Thyroid gland (tissue), 4 donors: ENCODE measurements around the gene MRPL27.

Experiments
- POLR2A ChIP-seq, 2 donors: fragments of 450-650 bp; IDR thresholded peaks; one replicate each; pipeline ENCODE4 v1.6.1; 2017; ENCODE audit warnings: antibody characterized with exemption in 2 of 2, mild to moderate bottlenecking in 2 of 2, moderate library complexity in 1 of 2
- TF ChIP-seq, protein P1 (sequence below), 6 experiments: fragments of 200-600 bp in 3 of 6; fragments of 450-650 bp in 3 of 6; sonication (generic) in 3 of 6; IDR thresholded peaks; one replicate each; pipeline ENCODE4 v1.5.1; 2016 to 2019; ENCODE audit warnings: antibody characterized with exemption in 6 of 6, mild to moderate bottlenecking in 2 of 6, inconsistent platforms in 1 of 6, moderate library complexity in 1 of 6

- TF ChIP-seq POLR2A (IDR thresholded peaks at IDR 0.05), result no peak
- TF ChIP-seq, protein P1, sequence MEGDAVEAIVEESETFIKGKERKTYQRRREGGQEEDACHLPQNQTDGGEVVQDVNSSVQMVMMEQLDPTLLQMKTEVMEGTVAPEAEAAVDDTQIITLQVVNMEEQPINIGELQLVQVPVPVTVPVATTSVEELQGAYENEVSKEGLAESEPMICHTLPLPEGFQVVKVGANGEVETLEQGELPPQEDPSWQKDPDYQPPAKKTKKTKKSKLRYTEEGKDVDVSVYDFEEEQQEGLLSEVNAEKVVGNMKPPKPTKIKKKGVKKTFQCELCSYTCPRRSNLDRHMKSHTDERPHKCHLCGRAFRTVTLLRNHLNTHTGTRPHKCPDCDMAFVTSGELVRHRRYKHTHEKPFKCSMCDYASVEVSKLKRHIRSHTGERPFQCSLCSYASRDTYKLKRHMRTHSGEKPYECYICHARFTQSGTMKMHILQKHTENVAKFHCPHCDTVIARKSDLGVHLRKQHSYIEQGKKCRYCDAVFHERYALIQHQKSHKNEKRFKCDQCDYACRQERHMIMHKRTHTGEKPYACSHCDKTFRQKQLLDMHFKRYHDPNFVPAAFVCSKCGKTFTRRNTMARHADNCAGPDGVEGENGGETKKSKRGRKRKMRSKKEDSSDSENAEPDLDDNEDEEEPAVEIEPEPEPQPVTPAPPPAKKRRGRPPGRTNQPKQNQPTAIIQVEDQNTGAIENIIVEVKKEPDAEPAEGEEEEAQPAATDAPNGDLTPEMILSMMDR (IDR thresholded peaks at IDR 0.05), result no peak
These were observed 1.5 kb downstream of the MRPL27 start for GRCh38 chr17:50371526-50371925.
